HG03159 (cell line): ENCODE data around the gene OSCP1.

Experiments
- ATAC-seq: cut with Tn5 transposase; IDR thresholded peaks from one replicate; pipeline ENCODE4 v1.9.1; 2021; ENCODE audit warnings: mild to moderate bottlenecking, moderate library complexity; ENCODE audit not compliant: unreplicated experiment

The OSCP1 gene

DNA sequence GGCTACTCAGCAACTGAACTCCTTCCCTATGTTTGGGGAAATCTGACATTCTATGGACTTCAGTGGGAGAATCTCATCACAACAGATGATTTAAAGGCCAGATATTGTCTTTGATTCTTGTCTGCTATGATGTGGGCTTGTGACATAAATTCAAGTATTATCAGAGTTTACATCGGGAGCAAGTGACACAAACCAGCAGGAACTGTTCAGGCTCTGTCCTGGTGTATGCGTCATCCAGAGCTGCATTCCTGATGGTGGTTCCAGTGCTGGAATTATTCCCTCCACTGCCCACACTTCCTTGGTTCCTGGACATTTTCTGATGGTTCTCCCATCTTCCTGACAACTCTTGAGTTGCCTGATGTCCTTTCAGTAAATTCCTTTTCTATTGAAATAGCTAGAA is 41.8 kb downstream of the OSCP1 start:
- no peak for ATAC-seq

DNA sequence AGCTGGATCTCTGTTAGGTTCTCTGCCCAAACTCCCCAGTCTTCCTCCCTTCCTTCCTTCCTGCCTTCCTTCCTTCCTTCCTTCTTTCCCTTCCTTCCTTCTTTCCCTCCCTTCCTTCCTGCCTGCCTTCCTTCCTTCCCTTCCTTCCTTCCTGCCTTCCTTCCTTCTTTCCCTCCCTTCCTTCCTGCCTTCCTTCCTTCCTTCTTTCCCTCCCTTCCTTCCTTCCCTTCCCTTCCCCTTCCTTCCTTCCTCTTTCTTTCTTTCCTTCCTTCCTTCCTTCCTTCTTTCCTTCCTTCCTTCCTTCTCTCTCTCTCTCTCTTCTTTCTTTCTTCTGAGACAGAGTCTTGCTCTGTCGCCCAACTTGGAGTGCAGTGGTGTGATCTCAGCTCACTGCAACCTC is 43.8 kb downstream of the OSCP1 start:
- ATAC-seq: no peak

DNA sequence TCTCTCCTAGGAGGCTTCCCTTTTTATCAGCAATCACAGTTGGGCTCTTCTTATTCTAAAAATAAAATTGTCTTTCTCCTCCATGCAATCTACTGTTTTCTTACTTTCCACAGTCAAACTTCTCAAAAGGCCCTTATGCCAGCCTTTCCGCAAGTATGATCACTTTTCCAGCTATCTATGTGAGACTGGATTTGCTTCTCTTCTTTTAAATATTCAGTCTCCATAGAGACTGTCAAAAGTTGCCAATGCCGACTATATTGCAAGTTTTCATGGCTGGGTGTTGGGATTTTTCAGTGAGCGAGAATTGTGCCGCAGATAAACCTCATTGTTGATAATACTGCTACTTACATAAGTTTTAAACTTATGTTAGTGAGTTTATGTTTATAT is 47.8 kb downstream of the OSCP1 start:
- no peak for ATAC-seq

DNA sequence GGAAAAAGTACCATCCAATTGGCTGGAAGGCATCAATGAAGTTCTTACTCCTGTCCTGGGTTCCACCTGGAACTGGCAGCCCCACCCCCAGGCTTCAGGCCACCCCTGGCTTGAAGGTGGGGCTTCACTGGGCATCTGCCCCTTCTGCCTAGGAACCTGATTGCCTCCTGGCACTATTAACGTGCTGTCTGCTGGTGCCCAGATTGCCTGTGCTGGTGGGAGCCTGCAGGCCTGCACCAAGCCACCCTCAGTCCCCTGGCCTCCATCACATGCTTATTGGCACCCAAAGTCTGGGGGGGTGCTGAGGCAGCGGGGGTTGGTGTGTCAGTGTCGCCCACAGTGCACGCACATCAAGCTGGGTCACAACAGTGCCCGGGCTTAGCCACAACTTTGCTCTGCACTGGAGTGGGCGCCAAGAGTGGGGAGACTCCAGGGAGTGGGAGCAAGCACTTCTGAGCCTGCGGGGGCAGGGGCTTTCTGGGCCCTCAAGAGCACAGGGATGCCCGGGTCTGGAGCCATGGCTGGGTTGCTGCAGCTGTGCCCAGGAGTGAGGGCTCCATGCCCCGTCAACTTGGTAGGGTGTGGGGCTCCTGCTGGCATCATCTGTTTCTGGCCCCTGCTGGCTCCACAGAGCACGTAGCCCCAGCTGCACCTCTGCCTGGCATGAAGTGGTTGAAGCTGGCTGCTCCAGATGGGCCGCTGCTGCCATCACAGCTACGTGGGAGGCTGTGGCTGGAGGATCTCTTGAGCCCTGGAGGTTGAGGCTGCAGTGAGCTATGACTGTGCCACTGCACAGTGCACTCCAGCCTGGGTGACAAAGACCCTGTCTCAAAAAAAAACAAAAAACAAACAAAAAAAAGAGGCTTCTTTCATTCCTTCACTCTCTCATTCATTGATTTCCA is 48.4 kb downstream of the OSCP1 start:
- ATAC-seq: no peak

DNA sequence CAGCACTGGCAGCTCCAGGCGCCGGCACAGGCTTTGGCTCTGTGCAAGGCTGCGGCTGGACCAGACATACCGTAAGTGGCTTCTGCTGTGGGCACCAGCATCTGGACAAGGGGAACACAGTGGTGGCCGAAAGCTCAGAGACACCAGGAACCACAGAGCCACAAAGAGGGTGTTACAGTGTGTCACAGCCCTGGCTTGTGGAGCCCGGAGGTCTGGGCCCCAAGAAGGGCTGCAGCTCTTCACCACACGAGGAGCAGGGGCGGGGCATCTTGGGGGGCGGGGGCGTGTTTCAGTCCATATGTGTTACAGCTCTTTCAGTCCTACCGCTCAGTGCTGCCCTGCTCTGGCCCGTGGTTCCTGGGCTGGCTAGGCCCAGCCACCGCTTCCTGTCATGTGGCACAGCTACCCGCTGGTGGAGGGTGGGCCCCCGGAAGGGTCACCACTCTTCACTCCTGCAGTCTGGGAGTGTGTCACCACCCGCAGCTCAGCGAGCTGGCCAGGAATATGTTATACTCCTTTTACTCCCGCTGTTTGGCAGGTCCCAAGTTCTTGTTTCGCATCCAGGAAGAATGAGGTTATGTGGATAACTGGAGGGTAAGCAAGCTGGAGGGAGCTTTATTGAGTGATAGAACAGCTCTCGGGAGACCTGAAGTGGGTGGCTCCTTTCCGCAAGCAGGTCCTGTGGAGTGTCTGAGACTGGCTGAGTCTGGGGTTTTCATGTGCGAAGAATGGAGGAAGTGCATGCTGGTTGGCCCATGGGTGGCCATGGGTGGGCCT is 49.2 kb downstream of the OSCP1 start:
- ATAC-seq: peak; percentile 63

DNA sequence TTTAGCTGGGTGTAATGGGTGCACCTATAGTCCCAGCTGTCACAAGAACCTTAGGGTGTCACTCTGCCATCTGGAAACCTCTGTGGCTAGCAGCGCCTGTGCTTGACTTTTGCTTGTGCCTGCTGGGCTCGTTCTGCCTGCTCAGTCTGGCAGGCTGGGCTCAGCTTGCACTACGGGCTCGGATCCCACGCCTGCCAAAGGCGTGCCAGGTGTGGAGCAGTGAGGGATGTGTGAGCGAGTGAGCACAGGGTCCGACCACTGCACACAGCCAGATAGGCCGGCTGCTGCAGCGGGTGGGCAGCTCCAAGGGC is 49.8 kb downstream of the OSCP1 start:
- no peak for ATAC-seq

DNA sequence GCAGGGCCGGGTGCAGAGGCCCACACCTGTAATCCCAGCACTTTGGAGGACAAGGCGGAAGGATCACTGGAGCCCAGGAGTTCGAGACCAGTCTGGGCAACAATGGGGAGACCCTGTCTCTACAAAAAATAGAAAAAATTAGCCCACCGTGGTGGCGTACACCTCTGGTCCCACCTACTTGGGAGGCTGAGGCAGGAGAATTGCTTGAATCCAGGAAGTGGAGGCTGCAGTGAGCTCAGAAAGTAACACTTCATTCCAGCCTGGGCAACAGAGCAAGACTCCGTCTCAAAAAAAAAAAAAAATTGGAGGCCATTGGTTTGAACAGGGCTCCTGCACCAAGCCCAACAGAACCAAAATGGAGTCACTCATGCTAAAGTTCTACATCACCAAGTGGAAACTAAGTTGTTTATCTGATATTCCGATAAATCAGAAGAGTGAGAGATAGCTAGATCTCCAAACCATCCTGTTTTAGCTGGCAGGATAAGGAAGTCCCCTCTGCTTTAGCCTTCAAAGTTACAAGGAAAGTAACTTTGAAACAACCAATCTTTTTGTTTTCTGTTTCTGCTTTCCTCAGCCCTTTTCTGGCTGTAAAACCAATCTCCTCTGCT is 51.8 kb downstream of the OSCP1 start:
- no peak for ATAC-seq

DNA sequence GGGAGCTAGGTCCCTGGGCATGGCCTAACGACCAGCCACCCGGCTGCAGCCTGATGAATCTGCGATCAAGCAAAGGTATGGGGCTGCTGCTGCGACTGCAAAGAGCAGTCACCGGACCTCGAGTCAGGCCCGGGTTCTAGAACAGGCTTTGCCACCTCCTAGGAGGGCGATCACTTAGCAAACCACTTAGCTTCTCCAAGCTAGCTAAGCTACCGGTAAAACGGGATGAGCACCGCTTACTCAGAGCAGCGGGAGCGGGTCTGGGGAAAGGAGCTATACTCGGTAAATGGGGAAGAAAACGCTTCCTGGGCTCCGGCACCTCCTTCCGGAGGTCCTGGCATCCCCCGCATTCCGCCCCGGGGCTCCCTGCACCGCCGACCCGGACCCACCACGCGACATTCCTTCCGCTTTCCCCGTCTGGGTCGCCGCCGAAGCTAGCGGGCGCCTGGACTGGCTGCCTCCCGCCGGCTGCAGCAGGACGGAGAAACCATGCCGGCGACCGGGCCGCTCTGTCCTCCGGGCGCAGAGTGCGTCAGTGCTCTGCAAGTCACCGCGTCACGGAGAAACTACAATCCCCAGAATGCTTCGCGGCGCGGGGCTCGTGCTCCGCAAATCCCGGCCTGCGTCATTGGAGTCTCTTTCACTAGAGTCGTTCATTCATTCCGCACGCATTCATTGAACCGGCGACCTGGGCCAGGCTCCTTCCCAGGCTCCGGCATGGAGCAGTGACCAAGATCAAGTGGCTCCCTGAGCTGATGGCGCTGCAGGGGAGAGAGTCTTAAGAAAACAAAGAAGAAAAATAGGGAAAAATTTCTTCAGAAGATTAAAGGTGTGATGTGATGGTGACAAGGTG is 52.6 kb downstream of the OSCP1 start, which contains the start of gene LSM10:
Gene LSM10 (minus strand): TSS at position 531 of the 853 bp plus-strand sequence. CDS start 3,779 bp downstream, outside the sequence.
- peak; percentile 60 for ATAC-seq

DNA sequence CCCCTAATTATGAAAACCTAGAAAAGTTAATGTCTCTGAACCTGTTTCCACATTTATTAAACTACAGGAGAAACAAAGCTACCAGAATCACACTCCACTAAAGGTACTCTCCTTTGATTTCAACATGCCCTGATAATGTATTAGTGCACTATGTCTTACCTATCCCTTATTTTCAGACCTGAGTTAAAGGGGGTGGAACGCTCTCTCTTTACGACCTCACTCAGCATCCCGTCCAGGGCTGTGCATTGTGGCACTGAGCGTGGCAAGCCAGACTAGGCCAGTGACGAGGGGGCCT is 53.2 kb downstream of the OSCP1 start:
- peak; percentile 14 for ATAC-seq

DNA sequence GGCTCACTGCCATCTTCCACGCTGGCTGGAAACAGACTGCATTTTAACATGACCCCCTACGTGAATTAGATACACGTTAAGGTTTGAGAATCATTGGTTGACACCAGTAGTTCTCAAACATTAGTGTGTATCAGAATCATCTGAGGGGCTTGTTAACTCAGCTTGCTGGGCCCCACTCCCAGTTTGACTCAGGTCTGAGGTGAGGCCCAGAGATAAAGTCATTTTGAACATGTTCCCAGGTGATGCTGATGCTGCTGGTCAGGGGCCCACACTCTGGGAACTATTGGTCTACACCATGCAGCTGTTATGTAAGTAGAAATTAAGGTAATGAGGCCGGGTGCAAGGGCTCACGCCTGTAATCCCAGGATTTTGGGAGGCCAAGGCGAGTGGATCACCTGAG is 53.9 kb downstream of the OSCP1 start:
- ATAC-seq: no peak

DNA sequence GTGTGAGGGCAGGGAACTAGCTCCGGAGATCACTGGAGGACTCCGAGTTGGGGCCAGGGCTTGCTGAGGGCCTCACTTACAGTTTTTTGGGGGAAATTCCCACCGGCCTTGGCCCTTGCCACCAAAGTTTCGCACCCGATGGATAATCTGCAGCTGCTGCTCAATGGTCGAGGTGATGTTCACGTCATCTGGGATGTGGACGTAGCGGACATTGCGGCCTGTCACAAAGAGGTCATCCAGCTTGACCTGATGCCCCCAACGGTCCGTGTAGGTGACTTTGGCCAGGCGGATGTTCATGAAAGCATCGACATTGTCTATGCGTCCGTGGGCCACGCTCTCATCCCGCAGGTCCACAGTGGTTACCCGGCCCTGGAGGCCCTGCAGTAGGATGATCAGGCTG is 56.6 kb downstream of the OSCP1 start:
- ATAC-seq: no peak

DNA sequence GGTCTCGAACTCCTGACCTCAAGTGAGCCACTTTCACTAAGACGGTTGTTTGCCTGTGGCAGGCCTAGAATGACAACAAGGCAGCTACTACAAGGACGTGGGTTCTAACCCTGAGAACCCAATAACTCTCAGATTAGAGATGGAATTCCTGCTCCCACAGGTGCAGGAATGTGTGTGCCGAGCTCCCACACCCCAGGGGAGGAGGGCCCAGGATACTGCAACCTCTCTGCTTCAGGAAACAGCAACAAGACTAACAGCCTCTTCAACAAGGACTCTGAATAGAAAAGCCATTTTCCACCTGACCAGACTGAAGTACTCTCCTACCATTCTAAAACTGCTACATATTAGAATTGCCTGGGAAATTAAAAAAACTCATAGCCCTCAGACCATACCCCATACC is 57.4 kb downstream of the OSCP1 start:
- no peak for ATAC-seq

DNA sequence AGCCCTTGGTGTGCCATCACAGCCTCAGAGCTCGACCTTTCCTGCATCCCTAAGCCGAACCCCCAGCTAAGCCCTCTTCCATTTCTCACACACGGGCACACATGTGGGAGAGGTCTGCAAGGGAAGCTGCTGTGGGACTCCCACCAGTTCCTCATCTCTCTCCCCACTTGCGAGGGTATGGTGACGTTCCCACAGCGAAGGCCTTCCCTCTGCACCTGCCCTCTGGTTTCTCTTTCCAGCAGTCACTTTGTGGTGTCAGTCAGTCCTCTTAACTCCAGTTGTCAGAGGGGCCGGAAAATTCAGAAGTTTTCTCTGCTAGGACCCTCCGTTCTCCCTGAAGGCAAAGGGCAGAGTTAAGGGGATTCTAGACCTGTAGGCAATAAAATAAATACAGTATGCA is 59.0 kb downstream of the OSCP1 start:
- no peak for ATAC-seq

DNA sequence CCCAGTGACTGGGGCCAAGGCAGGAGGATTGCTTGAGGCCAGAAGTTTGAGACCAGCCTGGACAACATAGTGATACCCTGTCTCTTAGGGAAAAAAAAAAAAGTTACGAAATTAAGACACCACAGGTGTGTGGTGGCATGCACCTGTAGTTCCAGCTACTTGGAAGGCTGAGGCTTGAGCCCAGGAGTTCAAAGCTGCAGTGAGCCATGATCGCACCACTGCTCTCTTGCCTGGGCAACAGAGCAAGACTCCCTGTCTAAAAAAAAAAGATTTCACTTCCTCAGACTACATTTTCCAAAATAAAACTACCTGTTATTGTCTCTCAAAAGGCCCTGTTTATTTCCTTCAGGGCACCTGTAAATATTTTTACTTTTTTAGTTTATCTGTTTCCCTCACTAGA is 59.8 kb downstream of the OSCP1 start:
- no peak for ATAC-seq

DNA sequence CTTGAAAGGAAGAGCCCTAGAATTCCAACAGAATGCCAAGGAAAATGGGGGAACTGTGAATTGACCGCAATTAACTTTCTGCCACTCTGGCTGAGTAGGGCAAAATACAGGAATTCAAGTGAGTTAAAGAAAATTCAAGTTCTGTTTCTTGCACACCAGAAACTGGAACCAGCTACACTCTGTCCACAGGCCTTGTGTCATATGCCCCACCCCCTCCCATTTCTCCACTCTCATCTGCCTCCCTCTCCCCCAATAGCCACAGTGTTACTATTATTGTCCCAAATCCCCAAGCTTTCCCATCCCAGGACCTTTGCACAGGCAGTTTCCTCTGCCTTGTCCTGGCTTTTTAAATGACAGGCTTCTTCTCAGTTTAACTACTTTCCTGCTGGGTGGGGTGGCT is 60.3 kb downstream of the OSCP1 start:
- ATAC-seq: no peak

DNA sequence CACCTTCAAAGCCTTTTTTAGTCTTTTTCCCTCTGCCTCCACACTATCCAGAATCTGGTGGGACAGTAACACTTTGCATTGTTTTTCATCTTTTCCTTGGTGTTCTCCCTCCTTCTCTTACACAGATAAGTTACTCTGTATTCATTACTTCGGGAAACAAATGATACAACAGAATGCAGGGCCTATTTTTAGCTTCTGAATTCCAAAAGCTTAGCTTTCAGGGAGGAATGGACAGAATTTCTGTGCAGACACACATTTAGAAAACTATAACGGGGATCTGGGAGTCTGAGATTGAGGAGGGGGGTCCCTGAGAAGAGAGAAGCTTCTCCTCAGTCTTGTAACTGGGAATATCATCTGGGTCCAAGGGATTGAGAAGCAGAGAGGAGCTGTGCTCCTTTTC is 61.0 kb downstream of the OSCP1 start:
- no peak for ATAC-seq

DNA sequence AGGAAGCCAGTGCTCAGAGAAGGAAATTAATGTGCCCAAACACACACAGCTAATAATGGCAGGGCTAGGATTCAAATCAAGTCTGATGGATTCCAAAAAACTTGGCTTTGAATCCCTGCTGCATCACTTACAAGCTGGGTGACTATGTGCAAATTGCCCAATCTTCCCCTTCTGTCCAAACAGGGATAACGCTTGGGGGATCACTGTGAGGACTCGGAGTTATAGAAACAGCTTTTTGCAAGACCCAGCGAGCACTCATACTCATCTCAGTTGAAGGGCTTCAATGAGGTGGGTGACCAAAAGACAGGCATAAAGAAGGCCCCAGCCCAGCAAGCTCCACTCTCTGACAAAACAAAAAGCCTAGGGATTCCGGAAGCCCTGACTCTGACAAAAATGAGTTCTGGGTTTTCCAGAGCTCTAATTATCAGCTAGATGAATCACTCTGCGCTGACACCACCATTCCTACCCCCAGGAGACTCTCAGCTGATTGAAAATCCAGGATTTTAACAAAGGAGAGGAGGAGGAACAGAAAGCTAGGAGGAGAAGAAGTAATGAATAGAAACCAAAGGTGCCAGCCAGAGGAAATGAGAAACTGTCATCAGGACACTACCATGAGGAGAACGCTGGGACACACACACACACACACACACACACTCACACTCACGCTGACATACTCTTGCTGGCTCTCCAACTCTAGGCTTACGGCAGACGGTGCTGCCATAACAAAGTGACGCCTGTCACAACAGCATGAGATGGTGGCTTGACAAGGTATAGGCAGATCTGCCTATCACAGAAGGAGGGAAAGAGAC is 62.9 kb downstream of the OSCP1 start:
- no peak for ATAC-seq

DNA sequence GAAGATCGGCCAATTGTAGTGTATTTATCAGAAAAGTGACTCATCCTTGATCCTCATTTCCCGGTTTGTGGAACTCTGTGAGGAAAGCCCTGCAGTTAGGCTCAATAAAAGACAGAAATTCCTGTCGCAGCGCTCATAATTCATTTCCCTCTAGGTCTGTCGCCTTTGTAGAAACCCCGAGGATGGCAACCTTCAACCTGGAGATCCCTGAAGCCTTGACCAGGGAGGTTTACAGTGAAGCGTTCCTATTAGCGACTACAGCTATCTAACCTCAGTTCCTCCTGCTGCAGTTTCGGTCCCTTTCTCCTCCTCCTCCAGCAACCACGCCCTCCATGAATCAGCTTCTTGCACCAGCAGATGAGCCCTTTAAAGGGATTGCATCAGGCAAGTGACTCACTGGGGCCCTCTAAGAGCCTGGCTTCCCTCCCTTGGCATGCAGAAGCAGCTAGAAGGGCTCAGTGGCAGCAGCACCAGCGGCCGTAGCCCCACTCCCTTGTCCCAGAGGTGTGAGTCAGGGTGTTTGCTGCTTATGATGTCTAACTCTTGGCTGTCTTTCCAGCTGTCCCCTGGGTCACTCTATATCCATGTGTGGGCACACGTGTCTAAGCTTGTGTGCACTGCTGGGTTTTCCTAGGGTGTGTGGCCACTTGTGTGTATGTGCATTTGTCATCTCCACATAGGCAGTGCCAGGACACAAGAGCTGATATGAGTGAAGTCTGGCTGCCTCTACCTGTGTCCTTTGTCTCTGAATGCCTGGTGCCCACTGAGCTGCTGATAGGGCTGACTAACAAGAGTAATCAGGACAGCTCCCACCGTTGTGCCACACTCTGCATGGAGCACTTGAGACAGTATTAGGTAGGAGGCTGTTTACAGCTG is 63.7 kb downstream of the OSCP1 start:
- ATAC-seq: peak; percentile 51
